Midbrain (tissue), 1 donor: ENCODE measurements around the gene HCRTR1.

Experiments used
- DNase-seq: peaks from one replicate; lab custom pipeline; 2025; lab: John Stamatoyannopoulos, UW

HCRTR1 gene

GRCh38 chr1:31598980-31599379, 18.5 kb upstream of the HCRTR1 start:
- DNase-seq: no peak

DNA sequence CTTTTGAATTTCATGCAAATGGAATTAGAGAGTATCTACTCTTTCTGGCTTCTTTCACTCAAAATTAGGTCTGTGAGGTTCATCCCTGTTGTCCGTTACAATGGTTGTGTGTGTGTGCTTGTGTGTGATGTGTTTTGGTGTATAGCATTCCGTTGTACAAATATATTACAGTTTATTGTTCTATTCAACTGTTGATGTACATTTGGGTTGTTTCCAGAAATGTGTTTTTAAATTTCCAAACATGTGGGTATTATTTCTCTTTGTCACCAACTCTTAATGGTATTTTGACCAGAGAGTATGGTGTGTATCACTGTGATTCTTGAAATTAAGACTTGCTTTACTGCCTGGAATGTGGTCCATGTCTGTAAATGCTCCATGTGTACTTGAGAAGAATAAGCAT, 16.8 kb upstream of the HCRTR1 start:
- DNase-seq: no peak

DNA sequence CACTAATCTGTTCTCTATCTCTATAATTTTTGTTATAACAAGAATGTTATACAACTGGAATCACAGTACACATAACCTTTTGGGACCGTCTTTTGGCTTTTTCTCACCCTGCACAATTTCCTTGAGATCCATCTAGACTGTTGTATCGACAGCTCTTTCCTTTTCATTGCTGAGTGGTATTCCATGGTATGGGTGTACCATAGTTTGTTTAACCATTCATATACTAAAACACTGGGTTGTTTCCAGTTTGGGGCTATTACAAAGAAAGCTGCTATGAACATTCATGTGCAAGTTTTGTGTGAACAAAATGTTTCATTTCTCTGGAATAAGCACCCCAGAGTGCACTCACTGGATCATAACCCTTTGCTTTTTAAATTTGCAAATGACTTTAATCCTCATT, 15.4 kb upstream of the HCRTR1 start:
- no peak for DNase-seq

- DNase-seq: no peak
These were observed 11.5 kb upstream of the HCRTR1 start for GRCh38 chr1:31605908-31606427.

DNA sequence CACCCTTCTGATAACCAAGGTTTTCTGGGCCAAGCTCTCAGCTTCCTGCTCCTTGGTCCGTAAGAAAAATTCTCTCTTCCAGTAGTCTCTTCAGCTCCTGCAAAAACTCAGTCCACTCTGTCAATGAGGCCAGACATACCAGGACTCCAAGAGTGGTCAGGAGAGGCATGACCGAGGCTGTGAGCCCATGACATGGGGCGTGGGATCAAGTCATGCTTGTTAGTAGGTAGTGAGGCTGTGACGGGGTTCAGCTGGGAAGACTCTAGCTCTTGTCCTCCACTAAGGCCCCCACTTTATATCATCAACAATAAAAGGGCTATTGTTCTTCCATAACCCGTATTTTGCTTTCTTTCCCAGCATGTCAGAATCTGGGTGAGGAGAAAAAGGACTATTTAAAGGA, 10.1 kb upstream of the HCRTR1 start:
- DNase-seq: no peak

- DNase-seq: no peak
These were observed 7.9 kb upstream of the HCRTR1 start for GRCh38 chr1:31609514-31610118.

DNA sequence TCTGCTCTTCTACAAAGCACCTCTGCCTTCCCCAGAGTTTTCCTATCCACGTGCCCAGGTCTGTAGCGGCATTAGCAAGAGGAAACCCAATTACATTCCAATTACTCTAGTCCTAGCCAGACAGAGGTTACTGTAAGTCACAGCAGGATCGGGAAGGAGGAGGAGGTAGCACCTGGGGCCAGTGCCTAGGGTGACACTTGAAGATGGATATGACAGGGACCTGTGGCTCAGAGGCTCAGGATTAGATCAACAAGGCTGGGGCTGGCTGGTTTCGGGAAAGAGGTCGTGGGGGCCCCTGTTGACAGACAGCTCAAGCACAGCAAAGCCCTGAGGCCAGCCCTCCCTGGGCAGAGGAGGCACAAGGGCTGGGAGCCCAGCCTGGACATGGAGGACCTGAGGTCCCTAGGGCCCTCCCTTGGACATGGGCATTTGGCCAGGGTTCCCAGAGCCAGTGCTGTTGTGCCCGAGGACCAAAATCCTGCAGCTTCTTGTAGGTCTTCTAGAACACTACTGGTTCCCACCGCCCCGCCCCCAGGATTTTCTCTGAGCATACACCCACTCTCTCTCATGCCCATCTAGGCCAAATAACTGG, 3.0 kb upstream of the HCRTR1 start:
- no peak for DNase-seq

DNA sequence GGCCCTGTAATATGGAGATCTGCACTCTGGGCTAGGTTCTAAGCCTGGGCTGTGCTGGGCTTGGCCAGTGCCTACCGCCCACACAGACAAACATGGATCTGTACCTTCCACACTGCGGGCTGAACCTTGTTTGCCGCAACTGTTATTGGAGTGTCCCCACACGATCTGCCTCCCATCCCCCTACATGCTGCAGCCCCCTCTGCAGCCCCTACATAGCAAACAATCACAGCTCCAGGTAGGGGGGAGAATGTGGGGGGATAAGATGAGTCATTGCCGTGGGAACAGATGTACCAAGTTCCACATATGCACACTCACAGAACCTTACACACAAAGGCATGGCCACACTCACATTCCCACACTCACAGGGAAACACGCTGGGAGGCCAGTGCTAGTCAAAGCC, 2.1 kb upstream of the HCRTR1 start:
- DNase-seq: no peak

DNA sequence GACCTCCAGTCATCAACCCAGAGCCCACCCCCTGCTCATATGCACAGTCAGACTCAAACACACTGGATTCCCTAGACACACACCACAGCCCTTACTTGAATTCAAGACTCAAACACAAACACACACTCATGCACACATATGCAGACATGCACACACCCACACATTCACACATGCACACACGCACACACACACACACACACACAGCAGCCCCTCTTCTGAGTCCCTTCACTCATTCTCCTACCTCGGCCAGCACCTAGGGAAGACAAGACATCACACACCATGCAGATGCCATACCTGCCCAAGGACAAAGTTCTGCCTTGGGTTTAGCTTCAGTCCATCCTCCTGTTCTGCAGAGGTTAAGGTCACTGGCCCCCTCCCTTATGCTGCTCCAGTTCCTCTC, 1.6 kb upstream of the HCRTR1 start:
- DNase-seq: no peak

GRCh38 chr1:31617916-31618746, 642 bp downstream of the HCRTR1 start:
- no peak for DNase-seq

GRCh38 chr1:31618916-31619846, 1.7 kb downstream of the HCRTR1 start:
- no peak for DNase-seq

DNA sequence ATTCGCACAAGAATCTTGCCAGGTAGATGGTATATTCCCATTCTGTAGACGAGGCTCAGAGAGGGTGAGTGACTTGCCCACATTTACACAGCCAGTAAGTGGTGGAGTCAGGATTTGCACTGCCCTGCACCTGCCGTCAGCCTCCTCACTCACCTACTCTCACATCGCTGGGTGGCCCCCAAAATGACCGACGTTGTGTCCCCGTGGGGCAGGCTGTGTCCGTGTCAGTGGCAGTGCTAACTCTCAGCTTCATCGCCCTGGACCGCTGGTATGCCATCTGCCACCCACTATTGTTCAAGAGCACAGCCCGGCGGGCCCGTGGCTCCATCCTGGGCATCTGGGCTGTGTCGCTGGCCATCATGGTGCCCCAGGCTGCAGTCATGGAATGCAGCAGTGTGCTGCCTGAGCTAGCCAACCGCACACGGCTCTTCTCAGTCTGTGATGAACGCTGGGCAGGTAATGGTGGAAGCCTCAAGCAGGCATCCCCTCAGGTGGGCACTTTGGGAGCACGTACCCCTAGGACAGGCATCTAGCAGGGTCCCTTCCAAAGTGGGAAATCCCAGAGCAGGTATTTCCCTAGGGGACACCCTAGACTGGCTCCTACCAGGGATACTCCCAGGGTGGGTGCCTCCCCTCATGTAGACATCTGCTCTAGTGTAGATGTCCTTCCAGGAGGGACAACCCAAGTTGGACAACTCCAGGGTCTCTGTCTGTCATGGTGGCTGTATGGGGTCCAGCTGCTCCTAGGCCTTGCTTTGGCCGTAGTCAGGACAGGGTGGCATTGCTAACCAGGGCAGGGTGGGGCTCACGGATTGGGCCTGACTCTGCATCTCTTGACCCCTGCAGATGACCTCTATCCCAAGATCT, 3.4 kb downstream of the HCRTR1 start:
- no peak for DNase-seq

- DNase-seq: no peak
These were observed 4.0 kb downstream of the HCRTR1 start for GRCh38 chr1:31621498-31621820.

DNA sequence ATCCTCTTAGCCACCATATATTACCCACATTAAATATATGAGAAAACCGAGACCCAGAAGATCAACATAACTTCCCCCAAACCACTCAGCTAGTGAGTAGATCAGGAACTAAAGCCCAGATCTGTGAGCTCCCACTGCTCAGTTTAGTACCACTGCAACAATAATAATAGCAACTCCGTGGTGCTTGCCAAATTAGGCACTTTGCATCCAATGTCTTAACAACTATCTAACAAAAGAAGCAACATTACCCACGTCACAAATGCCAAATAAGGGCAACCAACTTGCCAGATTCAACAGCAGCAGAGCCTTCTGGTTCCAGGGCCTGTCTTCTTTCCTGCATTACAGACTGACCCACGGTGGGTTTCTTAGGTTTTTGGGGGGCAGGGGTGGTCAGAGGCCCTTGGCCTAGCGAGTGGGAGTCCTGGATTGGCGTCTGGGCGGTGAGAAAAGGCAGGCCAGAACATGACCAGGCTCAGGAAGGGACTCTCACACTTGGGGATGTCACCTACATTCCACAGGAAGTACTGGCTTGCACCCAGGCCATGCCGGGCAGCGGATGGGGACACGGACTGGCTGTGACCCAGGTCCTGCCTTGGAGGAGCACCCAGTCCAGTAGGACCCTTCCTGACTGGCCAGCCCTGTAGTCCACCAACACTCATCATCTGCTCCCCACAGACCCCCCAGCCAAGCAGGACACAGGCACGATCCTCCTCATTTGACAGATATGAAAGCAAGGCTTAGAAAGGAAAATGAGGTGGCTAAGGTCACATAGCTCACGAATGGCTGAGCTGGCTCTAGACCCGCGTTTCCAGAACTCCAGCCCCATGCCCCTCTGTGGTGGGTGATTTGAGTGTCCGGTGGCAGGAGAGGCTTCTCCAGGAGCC, 4.6 kb downstream of the HCRTR1 start:
- no peak for DNase-seq

DNA sequence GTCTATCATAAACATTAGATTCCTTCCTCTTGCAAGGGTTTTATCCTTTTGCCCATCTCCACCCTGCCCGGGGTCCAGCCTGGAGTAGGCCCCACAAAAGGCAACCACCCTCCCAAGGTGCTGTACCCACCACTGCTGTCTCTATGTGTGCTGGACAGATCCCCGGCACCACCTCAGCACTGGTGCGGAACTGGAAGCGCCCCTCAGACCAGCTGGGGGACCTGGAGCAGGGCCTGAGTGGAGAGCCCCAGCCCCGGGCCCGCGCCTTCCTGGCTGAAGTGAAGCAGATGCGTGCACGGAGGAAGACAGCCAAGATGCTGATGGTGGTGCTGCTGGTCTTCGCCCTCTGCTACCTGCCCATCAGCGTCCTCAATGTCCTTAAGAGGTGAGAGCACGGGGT, 5.9 kb downstream of the HCRTR1 start:
- DNase-seq: no peak

DNA sequence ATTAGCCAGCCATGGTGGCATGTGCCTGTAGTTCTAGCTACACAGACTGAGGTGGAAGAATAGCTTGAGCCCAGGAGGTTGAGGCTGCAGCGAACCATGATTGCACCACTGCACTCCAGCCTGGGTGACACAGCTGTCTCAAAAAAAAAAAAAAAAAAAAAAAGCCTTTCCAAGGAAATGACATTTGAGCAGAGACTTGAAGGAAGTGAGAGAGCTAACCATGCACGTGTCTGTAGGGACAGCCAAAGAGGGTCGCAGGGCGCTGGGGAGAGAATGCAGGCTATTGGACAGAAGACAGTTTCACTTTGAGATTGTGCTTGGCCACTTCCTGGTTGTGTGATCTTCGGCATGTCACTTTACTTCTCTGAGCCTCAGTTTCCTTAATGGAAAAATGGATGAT, 6.8 kb downstream of the HCRTR1 start:
- DNase-seq: no peak

- no peak for DNase-seq
These were observed 7.4 kb downstream of the HCRTR1 start for GRCh38 chr1:31624731-31625514.

GRCh38 chr1:31625561-31626222, 8.2 kb downstream of the HCRTR1 start:
- DNase-seq: no peak
